ENCODE results near the gene SUSD4.

Gene SUSD4

DNA sequence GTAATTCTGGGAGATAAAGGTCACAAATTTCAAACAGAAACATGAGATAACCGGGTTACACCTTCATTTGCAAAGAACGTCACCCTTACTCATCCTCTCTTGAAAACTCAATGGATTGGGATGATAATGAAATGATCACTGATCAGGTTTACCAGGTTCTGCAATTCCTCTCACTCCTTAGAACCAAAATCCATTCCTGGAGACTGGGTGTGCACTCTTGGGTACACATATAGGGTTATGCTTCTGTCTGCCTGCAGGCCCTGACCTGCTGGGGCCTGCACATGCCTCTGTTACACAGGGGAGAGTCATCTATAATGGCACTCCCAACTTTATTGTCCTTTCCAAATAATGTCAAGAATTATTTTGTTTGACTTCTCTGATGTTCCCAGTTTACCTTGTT lies 8.3 kb downstream of the SUSD4 start:
- no peak for DNase-seq (ENCODE audit: low read depth)

DNA sequence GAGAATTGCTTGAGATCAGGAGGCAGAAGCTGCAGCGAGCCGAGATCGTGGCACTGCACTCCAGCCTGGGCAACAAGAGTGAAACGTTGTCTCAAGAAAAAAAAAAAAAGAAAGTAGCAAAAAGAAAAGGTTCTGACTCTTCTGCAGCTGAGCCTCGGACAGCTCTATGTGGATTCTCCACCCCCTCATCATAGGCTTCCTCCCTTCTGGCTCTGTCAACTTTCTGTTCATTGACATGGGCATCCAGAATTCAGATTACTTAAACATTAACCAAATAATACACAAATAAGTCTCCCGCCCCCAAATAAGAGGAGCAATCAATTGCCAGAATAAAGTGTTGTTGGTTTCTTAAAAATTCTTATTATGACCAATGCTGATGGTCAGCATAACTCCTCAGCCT lies 10.0 kb downstream of the SUSD4 start:
- no peak for DNase-seq (ENCODE audit: low read depth)

DNA sequence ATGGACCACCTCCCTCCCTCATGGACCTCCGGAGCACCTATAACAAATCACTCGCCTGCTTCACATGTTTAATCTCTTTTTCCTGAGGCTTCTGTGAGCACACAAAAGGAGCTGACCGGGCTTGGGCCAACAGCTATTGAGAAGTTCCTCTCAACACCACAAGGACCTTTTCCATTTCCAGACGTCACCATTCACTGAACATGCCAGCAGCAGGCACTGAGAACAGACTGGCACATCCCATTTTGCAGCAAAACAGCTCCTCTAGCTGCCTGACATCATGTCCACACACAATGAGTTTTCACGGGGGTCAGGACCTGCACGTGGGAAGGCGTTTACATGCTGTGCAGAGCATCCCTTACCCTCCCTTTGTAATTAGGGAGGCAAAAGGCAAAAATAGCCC lies 11.0 kb downstream of the SUSD4 start:
- DNase-seq (ENCODE audit: low read depth), result no peak

DNA sequence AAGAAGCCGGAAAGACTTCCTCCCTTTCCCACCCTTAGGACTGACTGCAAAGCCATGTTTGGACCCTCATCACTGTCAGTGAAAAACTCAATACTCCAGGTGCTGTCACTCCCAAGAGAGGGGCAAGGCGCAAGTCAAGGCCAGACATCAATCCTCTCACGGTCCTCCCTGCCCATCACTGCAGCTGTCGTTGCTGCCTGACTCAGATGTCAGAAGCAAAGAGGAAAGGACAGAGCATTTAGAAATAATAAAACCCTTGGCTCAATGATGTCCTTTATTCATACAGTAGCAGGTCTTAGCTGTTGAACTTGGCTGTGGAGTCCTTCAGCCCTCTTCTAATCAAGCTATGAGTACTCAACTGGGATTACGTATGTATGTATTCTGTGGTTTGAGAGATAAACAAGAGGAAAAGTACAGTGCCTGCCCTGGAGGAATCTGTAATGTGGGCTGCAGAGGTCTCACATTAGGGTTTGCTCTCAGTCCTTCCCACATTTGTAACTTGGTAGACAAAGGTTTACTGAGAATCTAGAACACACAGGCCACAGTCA lies 13.5 kb downstream of the SUSD4 start:
- DNase-seq (ENCODE audit: low read depth), result no peak

DNA sequence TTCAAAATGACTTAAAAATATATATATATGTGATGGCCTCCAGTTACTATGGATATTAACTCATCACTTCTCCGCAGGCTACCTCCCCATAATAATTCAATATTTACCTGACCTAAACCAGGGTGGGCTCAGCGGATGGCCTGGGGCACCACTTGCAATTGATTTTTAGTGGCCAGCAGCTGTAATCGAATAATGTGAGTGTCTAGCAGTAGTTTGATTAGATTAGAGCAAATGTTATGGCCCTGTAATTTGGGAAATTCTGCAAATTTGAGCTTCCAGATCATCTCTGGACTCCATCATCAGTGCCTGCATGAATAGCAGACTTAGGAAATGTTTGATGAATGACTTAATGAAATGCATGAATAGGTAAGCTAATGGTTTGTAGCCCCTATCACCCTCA lies 14.7 kb downstream of the SUSD4 start:
- no peak for DNase-seq (ENCODE audit: low read depth)

DNA sequence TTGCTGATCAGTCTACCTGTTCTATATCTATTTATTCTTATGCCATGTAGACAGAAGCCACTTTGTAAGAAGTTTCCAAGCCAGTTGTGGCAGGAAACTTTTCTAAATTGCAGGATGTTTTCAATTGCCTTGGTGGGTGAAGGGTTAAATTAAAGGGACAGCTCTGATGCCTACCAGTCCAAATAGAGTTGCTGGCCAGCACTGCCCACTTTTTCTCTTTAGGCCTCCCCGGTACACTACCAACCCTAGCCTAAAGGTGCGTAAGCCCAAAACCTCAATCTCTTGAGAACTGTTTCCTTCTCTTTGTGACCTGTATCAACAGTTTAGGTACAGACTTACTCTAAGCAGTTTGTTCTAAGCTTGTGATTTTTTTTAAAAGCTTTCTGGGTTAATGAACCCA lies 15.5 kb downstream of the SUSD4 start:
- DNase-seq (ENCODE audit: low read depth), result no peak

DNA sequence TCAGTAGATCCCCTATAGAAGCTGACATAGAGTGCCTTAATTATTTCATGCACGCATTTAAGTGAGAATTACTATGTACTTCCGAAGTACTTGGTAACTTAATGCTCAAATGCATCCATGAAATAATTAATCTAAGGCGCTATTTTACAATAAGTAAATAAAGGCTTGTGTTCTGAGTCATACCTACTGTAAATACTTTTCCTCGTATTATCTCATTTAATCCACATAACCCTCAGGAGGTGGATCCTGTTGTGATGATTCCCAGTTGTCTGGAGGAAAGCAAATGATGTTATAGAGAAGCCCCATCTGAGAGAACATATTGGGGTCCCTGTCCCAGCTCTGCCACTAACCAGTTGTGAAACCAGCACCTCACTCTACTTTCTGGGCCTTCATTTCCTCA lies 16.4 kb downstream of the SUSD4 start:
- DNase-seq (ENCODE audit: low read depth), result no peak

DNA sequence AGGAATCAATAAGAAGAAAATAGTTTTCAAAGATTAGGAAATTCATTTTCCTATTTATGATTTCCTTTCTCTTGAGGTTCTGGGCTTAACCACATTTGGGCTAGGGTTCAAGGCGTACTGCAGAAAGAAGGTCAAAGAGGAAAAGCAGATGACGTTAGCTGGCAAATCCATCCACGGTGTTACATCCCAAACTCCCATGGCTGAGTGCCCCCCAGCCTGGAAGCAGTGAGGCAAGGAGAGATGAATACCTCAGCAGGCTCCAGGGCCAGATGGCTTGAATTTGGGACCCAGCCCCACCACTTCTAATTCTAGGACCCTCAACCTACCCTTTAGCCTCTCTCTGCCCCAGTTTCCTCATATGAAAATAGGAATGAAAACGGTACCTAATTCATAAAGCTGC lies 17.7 kb downstream of the SUSD4 start:
- no peak for DNase-seq (ENCODE audit: low read depth)

DNA sequence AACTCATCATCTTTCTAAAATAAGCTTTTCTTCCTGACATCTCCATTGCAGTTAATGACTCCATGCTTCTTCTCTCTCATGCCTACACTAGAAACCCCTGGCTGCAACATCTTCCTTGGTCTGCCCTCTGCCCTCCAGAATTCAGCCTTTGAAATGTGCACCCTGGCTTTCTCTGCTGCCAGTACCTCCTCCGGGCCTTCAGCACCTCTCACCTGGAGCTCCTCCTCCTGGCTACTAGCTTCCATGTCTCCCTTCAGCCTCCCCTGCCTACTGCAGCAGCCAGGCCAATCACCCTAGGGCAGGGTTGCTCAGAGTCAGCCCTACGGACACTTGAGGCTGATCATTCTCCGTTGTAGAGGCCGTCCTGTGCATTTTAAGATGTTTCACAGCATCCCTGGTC lies 18.3 kb downstream of the SUSD4 start:
- no peak for DNase-seq (ENCODE audit: low read depth)

DNA sequence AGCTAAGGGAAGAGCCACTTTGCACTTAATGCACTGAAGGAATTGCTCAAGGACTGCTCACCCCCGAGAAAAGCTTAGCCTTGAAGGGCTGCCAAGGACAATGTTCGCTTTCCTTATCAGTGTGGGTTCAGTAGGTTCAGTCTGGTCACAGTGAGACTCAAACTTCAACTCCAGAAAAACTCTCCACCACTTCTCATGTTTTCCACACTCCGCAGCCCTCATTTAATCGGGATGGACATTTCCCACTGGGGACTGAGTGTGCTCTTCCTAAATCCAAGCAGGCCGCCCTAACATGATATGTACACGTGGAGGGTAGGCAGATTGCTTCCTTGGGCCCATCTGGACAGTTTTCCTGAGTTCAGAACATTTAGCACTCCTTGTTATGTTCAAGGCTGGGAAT lies 19.5 kb downstream of the SUSD4 start:
- DNase-seq (ENCODE audit: low read depth), result no peak

DNA sequence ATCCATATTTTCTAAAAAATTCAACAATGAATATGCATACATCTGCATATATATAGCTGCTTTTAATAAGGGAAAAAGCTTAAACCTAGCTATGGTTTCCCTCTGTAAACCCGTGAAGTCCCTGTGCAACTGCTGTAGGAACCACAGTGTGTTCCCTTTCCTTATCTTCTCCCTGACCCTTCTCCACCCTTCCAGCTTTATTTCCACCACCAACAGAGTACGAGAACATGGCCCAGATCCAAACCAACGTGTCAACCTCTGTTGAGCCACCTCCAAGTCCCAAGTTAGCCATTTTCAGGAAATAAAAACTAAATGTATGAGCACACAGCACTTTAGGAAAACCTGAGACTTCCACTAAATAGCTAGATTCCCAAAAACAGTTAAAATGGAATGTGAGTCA lies 20.3 kb downstream of the SUSD4 start:
- no peak for DNase-seq (ENCODE audit: low read depth)

DNA sequence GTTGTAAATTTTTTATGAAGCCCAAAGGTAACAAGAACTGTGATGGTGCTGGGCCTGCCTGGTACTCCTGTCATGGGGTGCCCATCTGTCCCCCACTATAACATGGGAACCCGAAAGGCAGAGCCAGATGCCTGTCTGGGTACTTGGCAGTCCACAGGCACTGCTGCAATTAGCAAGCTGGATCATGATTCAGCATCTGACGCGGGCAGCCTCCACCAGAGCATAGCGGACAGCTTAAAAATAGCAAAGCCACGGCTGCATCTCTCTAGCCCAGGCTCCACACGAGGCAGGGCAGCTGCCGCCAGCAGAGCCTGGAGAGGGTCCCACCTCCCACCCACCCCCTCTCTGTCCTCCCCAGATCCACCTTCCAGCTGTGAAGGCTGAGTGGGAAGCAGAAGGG lies 22.9 kb downstream of the SUSD4 start:
- DNase-seq (ENCODE audit: low read depth), result peak; percentile 19

DNA sequence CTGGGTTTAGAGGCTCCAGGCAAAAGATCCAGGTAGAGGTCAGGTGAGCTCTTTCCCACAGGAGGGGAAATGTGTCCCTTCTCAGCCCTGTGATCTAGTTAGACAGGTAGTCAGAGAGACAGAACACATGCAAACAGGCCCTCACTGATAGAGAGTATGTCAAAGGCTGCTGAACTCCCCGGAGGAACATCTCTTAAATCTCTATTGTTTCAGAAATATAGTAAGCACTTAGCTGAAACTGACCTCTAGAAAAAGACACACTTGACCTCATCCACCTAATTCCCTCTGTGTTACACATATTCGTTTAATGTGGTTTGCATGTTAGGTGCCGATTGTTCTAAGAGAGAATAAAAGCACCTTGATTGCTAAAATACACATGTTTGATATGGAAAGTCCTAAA lies 23.3 kb downstream of the SUSD4 start:
- no peak for DNase-seq (ENCODE audit: low read depth)

DNA sequence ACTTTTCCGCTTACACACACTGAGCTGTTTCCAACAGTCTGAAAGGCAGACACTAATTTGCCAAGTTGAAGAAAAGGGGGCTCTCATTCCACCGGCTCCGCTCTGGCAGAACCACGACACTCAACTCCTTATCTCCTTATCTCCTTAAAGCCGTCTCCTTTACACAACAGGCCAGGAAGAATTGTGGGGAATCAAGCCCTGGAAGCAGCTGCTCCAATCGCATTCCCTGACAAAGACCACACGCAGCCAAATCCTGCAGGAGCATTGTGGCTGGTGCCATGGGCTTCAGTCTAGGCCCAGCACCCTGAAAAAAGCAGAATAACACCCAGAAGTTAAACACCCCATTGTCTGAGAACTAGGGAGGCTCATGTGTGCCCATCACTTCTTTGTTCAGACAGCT lies 24.1 kb downstream of the SUSD4 start:
- no peak for DNase-seq (ENCODE audit: low read depth)

DNA sequence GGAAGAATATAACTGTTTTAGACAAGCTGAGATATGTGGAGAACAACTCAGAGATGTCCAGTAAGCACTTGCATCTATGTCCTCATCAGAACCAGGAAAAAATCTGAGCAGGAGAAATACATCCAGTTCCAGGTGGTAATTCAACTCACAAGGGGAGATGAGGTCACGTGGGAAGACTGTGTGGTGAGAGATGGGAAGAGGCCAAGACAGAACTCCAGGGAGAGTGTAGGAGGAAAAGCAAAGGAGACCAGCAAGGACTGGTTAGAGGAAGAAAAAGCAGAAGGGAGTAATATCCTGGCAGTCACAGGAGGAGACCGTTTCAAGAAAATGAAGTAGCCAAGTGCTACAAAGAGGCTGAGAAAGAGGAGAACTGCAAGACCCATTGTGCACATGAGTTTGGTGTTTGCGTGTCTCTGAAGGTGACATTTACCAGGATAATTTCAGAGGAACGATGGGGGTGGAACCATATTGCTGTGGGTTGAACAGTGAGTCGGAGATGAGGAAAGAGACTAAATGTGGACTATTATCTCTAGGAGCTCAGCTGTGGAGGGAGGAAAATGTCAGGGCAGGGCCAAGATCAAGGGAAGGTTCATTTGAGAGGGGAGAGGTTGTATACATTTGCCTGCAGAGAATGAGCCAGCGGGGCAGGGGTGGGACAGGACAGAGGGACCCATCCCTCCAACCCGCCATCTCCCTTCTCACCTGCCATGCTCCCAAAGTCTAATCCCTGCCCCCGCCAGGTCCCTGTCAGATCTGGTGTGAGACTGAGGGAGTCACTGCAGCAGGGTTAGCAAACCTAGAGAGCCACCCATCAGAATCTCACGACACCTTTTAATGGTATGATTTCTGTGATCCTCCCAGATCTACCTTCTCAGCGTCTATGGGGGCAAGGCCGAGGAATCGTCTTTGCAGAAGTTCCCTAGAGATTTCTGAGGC lies 24.9 kb downstream of the SUSD4 start:
- DNase-seq (ENCODE audit: low read depth), result no peak

DNA sequence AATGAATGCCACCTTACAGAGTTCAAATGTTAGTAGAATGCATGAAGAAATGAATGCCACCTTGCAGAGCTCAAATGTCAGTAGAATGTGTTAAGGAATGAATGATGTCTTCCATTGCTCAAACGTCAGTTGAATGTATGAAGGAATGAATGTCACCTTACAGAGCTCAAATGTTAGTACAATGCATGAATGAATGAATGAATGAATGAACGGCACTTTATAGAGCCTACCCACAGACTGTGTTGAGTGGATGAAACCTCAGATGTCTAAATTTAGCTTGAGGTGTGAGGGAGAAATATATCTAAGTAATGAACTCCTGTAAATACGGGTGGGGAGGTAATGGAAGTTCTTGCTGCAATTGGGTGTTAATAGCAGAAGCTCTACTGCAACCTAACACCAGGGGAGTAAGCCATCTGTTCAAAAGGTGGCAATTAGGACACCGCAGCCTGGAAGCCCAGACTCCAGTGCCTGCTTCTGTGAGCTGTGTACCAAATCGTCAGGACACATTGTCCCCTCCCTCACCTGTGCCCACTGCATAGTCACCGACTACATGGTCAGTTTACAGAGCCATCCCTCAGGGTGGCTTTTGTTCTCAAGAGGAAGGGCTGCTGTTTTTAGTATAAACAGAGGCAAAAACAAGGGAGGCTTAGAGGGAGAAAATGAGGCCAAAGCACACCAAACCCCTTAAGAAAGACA lies 26.7 kb downstream of the SUSD4 start:
- DNase-seq (ENCODE audit: low read depth), result no peak

DNA sequence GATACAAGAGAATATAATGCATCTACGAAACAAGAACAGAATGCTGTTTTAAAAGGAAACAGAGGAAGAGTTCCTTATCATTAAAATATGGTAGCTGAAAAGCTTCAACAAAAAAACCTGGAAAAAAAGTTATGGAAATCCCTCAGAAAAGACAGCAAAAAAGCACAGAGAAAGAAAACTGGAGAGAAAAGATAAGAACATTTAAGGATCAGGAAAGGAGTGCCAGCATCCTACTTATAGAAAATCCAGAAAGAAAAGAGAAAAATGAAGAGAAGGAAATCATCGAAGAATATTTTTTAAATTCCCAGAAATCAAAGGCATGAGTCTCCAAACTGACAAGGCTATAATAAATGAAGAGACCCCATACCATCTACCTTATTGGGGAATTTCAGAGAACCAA lies 29.8 kb downstream of the SUSD4 start:
- DNase-seq (ENCODE audit: low read depth), result no peak

DNA sequence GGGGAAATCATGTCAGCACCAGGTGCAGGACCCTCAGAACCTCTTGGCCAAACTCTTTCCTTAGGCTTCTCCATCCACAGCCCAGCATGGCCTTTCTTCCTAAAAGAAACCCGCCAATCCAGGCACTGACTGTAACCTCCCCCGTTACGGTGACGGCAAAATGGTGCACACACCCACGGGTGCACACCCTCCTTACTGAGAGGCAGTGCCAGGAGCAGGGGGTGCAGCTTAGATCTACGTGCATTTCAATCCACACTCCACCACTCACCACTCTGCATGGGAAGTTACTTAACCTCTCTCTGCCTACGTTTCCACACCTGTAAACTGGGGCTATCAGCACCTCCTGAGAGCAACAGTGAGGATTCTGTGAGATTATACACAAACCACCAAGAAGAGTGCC lies 31.0 kb downstream of the SUSD4 start:
- no peak for DNase-seq (ENCODE audit: low read depth)

DNA sequence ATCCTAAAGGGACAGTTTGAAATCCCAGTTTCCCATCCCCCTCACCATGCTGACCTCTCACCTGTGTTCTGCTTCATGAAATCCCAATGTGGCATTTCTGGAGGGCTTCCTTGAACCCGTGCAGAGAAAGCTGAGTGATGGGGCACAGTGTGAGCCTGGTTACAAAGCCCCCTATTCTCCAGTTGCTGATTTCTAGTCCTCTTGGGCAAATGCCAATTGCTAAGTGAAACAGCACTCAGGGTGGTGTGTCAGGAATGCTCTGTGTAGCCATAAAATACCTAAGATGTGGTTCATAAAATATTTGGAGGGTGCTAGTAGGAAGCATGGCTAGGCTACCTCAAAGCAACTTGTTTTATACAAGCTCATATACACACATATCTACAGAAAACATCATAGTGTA lies 32.0 kb downstream of the SUSD4 start:
- no peak for DNase-seq (ENCODE audit: low read depth)

DNA sequence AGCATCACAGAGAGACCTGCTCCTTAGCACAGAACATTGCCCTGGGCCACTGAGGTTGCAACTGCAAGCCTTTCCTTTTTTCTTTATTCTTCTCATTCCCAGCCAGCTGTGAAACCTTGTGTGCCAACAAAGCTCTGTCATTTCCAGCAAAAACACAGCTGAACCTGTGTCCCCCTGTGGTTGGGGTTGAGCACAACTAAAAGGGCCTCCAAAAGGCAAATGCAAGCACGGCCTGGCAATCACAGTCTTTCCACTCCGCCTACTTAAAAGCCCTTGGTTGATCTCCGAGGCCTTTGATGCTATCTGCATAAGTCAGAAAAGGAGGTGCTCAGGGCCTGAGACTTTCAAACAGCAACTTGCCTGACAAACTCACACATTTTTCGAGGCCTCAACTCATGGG lies 32.7 kb downstream of the SUSD4 start:
- no peak for DNase-seq (ENCODE audit: low read depth)

DNA sequence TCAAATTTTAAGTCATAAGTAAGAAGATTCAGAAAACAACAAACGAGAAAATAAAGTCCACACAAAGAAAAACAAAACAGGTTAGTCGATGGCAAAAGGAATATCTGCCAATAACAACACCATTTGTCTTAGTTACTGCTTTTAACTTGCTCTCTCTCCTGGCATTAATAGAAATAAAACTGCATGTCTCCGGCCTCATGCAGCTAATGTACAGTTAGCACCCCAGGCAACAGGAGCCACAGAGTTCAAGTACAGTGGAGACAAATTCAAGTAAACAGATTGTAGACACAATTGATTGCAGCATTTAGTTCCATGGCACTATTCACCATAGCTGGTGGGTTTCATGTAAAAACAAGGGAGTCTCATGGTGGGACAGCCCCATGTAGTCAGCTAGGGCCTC lies 33.5 kb downstream of the SUSD4 start:
- no peak for DNase-seq (ENCODE audit: low read depth)

DNA sequence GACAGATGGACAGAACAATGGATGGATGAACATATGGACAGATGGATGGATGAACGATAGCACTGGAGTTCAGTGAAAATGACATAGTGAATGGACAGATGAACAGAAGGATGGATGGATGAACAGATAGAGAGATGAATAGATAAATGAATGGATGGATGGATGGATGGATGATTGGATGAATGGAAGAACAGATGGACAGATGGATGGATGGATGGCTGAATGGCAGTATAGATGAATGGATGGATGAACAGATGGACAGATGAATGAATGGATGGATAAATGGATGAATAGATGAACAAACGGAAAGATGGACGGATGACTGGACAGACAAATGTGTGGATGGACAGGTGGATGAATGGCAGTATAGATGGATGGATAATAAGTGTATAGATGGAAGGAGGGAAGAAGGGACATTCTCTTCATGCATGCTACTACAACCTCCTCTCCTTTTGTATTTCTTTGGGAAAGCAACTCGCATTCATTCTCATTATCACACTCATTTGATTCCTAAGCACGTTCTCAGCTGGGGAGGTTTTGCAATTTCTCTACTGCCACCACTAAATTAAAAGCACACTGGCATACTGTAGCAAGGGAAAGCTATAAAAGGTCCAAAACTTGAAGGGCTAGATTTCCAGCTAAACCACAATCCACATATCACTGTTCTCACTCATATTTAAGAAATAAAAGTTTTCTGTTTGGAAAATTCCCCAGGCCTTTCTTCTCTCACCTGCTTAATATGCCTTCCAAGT lies 34.1 kb downstream of the SUSD4 start:
- DNase-seq (ENCODE audit: low read depth), result no peak

DNA sequence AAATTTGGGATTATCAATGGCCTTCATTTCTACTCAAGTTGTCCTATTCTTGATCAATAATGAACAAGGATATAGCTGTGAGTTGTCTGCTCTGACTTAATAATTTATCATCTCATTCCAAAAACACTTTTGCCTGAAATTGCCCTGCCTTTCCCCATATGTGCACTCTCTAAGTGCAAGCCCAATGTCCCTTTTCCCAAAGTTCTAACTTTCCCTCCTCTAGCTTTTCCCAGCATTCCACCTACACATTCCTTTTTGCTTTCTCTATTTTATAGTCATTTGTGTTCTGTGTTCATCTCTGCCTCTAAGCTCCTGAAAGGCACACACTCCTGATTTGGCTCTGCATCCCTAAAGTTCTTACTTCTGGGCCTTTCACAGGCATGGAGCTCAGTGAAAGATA lies 34.7 kb downstream of the SUSD4 start:
- no peak for DNase-seq (ENCODE audit: low read depth)
